H9 (cell line): ENCODE data around the gene OR4E1. TPM values are rescaled to one million over a fixed set of nuclear protein-coding genes. Genes with fewer than 3 reads are reported as not detected.

ENCODE experiments used
- DNase-seq: peaks from one replicate; pipeline ENCODE4 v3.0.0-alpha.2; 2017
- H2AFZ ChIP-seq: one replicate; pipeline ENCODE4 v1.6.1; 2013; ENCODE audit warnings: mild to moderate bottlenecking, low read length, control low read depth, moderate library complexity
- H2AK5ac ChIP-seq: 2 replicates; pipeline ENCODE4 v1.6.1; 2013; ENCODE audit warnings: low read length, control low read depth, mixed read lengths; ENCODE audit not compliant: insufficient read length
- H2BK120ac ChIP-seq: one replicate; pipeline ENCODE4 v1.6.1; 2013; ENCODE audit warnings: low read depth, mild to moderate bottlenecking, low read length, control low read depth, inconsistent platforms; ENCODE audit not compliant: poor library complexity, severe bottlenecking
- H2BK12ac ChIP-seq: 2 replicates; pipeline ENCODE4 v1.6.1; 2013; ENCODE audit warnings: low read length, control low read depth, mixed read lengths, low read depth; ENCODE audit not compliant: insufficient read length
- H2BK15ac ChIP-seq: 2 replicates; pipeline ENCODE4 v1.6.1; 2013; ENCODE audit warnings: low read depth, low read length, control low read depth
- H2BK20ac ChIP-seq: one replicate; pipeline ENCODE4 v1.6.1; 2013; ENCODE audit warnings: low read depth, mild to moderate bottlenecking, low read length, control low read depth, inconsistent platforms; ENCODE audit not compliant: poor library complexity, severe bottlenecking
- H2BK5ac ChIP-seq: 2 replicates; pipeline ENCODE4 v1.6.1; 2013; ENCODE audit warnings: low read length, control low read depth, mixed read lengths; ENCODE audit not compliant: insufficient read length
- H3K14ac ChIP-seq: 2 replicates; pipeline ENCODE4 v1.6.1; 2013; ENCODE audit warnings: low read length, control low read depth; ENCODE audit not compliant: insufficient read depth
- H3K18ac ChIP-seq: 2 replicates; pipeline ENCODE4 v1.6.1; 2013; ENCODE audit warnings: low read depth, mild to moderate bottlenecking, mixed read lengths, low read length, control low read depth; ENCODE audit not compliant: insufficient read length
- H3K23ac ChIP-seq: 2 replicates; pipeline ENCODE4 v1.6.1; 2013; ENCODE audit warnings: low read length, control low read depth, mixed read lengths, low read depth; ENCODE audit not compliant: insufficient read length
- H3K23me2 ChIP-seq: 2 replicates; pipeline ENCODE4 v1.6.1; 2013; ENCODE audit warnings: low read depth, mild to moderate bottlenecking, mixed read lengths, low read length, control low read depth; ENCODE audit not compliant: insufficient read length, poor library complexity, severe bottlenecking
- H3K27ac ChIP-seq: 2 replicates; pipeline ENCODE4 v1.5.1; 2013; ENCODE audit warnings: low read length, control low read depth, mixed read lengths, low read depth; ENCODE audit not compliant: insufficient read length
- H3K27me3 ChIP-seq: 2 replicates; pipeline ENCODE4 v1.6.1; 2013; ENCODE audit warnings: low read length, control low read depth, inconsistent platforms; ENCODE audit not compliant: insufficient read depth
- H3K4ac ChIP-seq: 2 replicates; pipeline ENCODE4 v1.6.1; 2013; ENCODE audit warnings: low read depth, mild to moderate bottlenecking, control low read depth, inconsistent platforms, low read length, moderate library complexity
- H3K4me1 ChIP-seq: 2 replicates; pipeline ENCODE4 v1.6.1; 2013; ENCODE audit warnings: low read length, control low read depth, inconsistent platforms; ENCODE audit not compliant: insufficient read depth
- H3K4me2 ChIP-seq: 2 replicates; pipeline ENCODE4 v1.6.1; 2013; ENCODE audit warnings: low read length, control low read depth, mixed read lengths; ENCODE audit not compliant: insufficient read length, insufficient read depth
- H3K56ac ChIP-seq: 2 replicates; pipeline ENCODE4 v1.6.1; 2013; ENCODE audit warnings: low read depth, mild to moderate bottlenecking, mixed read lengths, low read length, control low read depth; ENCODE audit not compliant: insufficient read length
- H3K79me1 ChIP-seq: 2 replicates; pipeline ENCODE4 v1.6.1; 2013; ENCODE audit warnings: low read depth, mild to moderate bottlenecking, moderate library complexity, low read length, control low read depth, inconsistent platforms; ENCODE audit not compliant: insufficient read depth, poor library complexity, severe bottlenecking
- H3K79me2 ChIP-seq: 2 replicates; pipeline ENCODE4 v1.6.1; 2013; ENCODE audit warnings: low read length, control low read depth, inconsistent platforms; ENCODE audit not compliant: insufficient read depth
- H3K9ac ChIP-seq: 2 replicates; pipeline ENCODE4 v1.6.1; 2013; ENCODE audit warnings: low read length, control low read depth, mixed read lengths; ENCODE audit not compliant: insufficient read length; ENCODE audit errors: extremely low read depth
- H3K9me3 ChIP-seq: one replicate; pipeline ENCODE4 v1.6.1; 2013; ENCODE audit warnings: low read depth, low read length, inconsistent platforms; ENCODE audit not compliant: control insufficient read depth
- H3T11ph ChIP-seq: one replicate; pipeline ENCODE4 v1.6.1; 2013; ENCODE audit warnings: mild to moderate bottlenecking, low read length, control low read depth, inconsistent platforms
- H4K20me1 ChIP-seq: one replicate; pipeline ENCODE4 v1.6.1; 2013; ENCODE audit not compliant: control insufficient read depth, insufficient read length, insufficient read depth
- H4K5ac ChIP-seq: 2 replicates; pipeline ENCODE4 v1.6.1; 2013; ENCODE audit warnings: low read depth, mild to moderate bottlenecking, mixed read lengths, low read length, control low read depth; ENCODE audit not compliant: insufficient read length
- H4K8ac ChIP-seq: replicated peaks from 2 replicates; pipeline ENCODE4 v1.6.1; 2013; ENCODE audit warnings: low read length, control low read depth, mixed read lengths, low read depth; ENCODE audit not compliant: insufficient read length
- H4K91ac ChIP-seq: 2 replicates; pipeline ENCODE4 v1.6.1; 2013; ENCODE audit warnings: low read depth, mild to moderate bottlenecking, moderate library complexity, mixed read lengths, low read length, control low read depth; ENCODE audit not compliant: insufficient read length
- H3K27ac Mint-ChIP-seq, 3 experiments: 2 replicates in 2 of 3; 3 replicates in 1 of 3; pipeline ENCODE4 v1.8.0; 2020 to 2021; ENCODE audit warnings: mixed read lengths in 3 of 3, mild to moderate bottlenecking in 1 of 3, moderate library complexity in 1 of 3
- H3K27me3 Mint-ChIP-seq: 2 replicates; pipeline ENCODE4 v1.8.0; 2021; ENCODE audit warnings: low read depth, mild to moderate bottlenecking, moderate library complexity, mixed read lengths
- H3K36me3 Mint-ChIP-seq, 3 experiments: 2 replicates in 2 of 3; 3 replicates in 1 of 3; pipeline ENCODE4 v1.8.0; 2020 to 2021; ENCODE audit warnings: low read depth in 3 of 3, mixed read lengths in 3 of 3; ENCODE audit not compliant: insufficient read depth in 1 of 3
- H3K4me1 Mint-ChIP-seq, 2 experiments: 2 replicates each; pipeline ENCODE4 v1.8.0; 2020; ENCODE audit warnings: mixed read lengths in 2 of 2
- H3K4me3 Mint-ChIP-seq, 2 experiments: 2 replicates in 1 of 2; 3 replicates in 1 of 2; pipeline ENCODE4 v1.8.0; 2020 to 2021; ENCODE audit warnings: mild to moderate bottlenecking in 2 of 2, mixed read lengths in 2 of 2, moderate library complexity in 1 of 2
- H3K9me3 Mint-ChIP-seq, 2 experiments: 2 replicates in 1 of 2; 3 replicates in 1 of 2; pipeline ENCODE4 v1.8.0; 2020; ENCODE audit warnings: mild to moderate bottlenecking in 2 of 2, mixed read lengths in 2 of 2, moderate library complexity in 1 of 2
- WGBS: extraction: QIAGEN DNeasy Blood & Tissue Kit; methylation state at CpG from one replicate; pipeline ENCODE4 v1.1.7; 2013; ENCODE audit warnings: missing lambda C conversion rate, low lambda C conversion rate, mixed read lengths; ENCODE audit not compliant: insufficient read length; ENCODE audit errors: extremely low coverage; 5-methylcytosine and 5-hydroxymethylcytosine counted together
- total RNA-seq: library from RNA; stranded (reverse); gene quantifications from 2 replicates; pipeline ENCODE4 v1.2.1, GENCODE V29; 2021
- TF ChIP-seq, protein P1 (sequence below): fragments of 200-600 bp; sonication (generic); conservative IDR thresholded peaks from 3 replicates; pipeline ENCODE4 v1.8.0; 2021; ENCODE audit warnings: antibody characterized with exemption, mild to moderate bottlenecking

The OR4E1 gene
- total RNA-seq, 1 experiment from 2014 or later: not detected

DNA sequence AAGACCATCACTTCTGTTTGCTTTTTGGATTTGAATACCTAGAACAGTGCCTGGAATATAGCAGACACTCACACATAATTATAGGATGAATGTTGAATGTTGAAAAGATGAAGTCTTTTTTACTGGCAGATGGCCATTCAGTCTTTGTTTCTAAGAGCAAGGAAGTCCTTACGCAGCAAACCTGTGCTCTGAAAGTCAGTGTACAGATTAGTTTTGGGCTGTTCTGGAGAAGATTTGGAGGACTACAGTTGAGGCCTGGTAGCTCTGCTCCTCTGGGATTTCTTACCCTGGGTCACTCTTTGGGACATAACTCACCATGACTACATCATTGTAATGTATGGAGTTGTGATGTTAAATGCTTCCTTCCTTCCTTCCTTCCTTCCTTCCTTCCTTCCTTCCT is 16.6 kb downstream of the OR4E1 start:
- Histone ChIP-seq H3K18ac (no peak overlapping the region), H3K23me2 (no peaks in the 10 kb centered on the region), H3K56ac (no peak overlapping the region), H2AFZ (no peak overlapping the region), H4K20me1 (no peaks in the 10 kb centered on the region), H3K4ac (no peak overlapping the region), H3K4me2 (no peak overlapping the region), H4K5ac (no peak overlapping the region), H2BK20ac (no peak overlapping the region), H2BK15ac (no peak overlapping the region), H2BK5ac (no peak overlapping the region), H4K8ac (no peak overlapping the region), H2AK5ac (no peak overlapping the region), H3K27ac (no peak overlapping the region), H3K9me3 (no peaks in the 10 kb centered on the region), H3K23ac (no peak overlapping the region), H2BK12ac (no peak overlapping the region), H3K14ac (no peak overlapping the region), H3K79me1 (no peaks in the 10 kb centered on the region), H2BK120ac (no peak overlapping the region), H4K91ac (no peak overlapping the region), H3K27me3 (no peaks in the 10 kb centered on the region), H3T11ph (no peak overlapping the region), H3K4me1 (peaks cover 4% of the 10 kb centered on the region; the same call in 1 of the 2 replicates), H3K79me2 (no peaks in the 10 kb centered on the region), H3K9ac (no peak overlapping the region)
- no CpG with 5 or more reads among the region's 1 CpG for WGBS
- Mint-ChIP-seq H3K27me3 (peaks cover 3% of the 10 kb centered on the region), H3K9me3 (no peaks in the 10 kb centered on the region; a peak in 1 of 5 replicates), H3K4me3 (no peak overlapping the region), H3K27ac (no peak overlapping the region), H3K4me1 (peaks cover 5 to 8% of the 10 kb centered on the region in 2 experiments), H3K36me3 (no peaks in the 10 kb centered on the region)
- DNase-seq: no peak
- TF ChIP-seq, protein P1, sequence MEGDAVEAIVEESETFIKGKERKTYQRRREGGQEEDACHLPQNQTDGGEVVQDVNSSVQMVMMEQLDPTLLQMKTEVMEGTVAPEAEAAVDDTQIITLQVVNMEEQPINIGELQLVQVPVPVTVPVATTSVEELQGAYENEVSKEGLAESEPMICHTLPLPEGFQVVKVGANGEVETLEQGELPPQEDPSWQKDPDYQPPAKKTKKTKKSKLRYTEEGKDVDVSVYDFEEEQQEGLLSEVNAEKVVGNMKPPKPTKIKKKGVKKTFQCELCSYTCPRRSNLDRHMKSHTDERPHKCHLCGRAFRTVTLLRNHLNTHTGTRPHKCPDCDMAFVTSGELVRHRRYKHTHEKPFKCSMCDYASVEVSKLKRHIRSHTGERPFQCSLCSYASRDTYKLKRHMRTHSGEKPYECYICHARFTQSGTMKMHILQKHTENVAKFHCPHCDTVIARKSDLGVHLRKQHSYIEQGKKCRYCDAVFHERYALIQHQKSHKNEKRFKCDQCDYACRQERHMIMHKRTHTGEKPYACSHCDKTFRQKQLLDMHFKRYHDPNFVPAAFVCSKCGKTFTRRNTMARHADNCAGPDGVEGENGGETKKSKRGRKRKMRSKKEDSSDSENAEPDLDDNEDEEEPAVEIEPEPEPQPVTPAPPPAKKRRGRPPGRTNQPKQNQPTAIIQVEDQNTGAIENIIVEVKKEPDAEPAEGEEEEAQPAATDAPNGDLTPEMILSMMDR: no peak
